BLaER1 treated with 17β-estradiol and CSF1 and Interleukin-3, amounts not matched to agents 10 nM and 100 nM (cell line): ENCODE measurements around the gene GAS7.

Experiments
- H3K27ac ChIP-seq, 11 experiments: shearing (Covaris generic); formaldehyde crosslinking; 2 replicates each; pipeline ENCODE4 v1.8.1; 2022
- H3K27me3 ChIP-seq, 11 experiments: shearing (Covaris generic); formaldehyde crosslinking; 2 replicates each; pipeline ENCODE4 v1.8.1; 2022
- H3K36me3 ChIP-seq, 11 experiments: shearing (Covaris generic); formaldehyde crosslinking; 2 replicates each; pipeline ENCODE4 v1.8.1; 2022
- H3K4me1 ChIP-seq, 10 experiments: shearing (Covaris generic); formaldehyde crosslinking; 2 replicates each; pipeline ENCODE4 v1.8.1; 2022
- H3K4me2 ChIP-seq, 11 experiments: shearing (Covaris generic); formaldehyde crosslinking; 2 replicates each; pipeline ENCODE4 v1.8.1; 2022
- H3K4me3 ChIP-seq, 10 experiments: shearing (Covaris generic); formaldehyde crosslinking; 2 replicates each; pipeline ENCODE4 v1.8.1; 2022
- H3K9ac ChIP-seq, 11 experiments: shearing (Covaris generic); formaldehyde crosslinking; 2 replicates each; pipeline ENCODE4 v1.8.1; 2022
- H3K9me3 ChIP-seq, 11 experiments: shearing (Covaris generic); formaldehyde crosslinking; replicated peaks in 1 of 11; 2 replicates each; pipeline ENCODE4 v1.8.1; 2022
- H4K20me1 ChIP-seq, 11 experiments: shearing (Covaris generic); formaldehyde crosslinking; 2 replicates each; pipeline ENCODE4 v1.8.1; 2022
- Cebpa-rat ChIP-seq, 11 experiments: shearing (Covaris generic); IDR thresholded peaks; 2 replicates each; pipeline ENCODE4 v1.8.1; 2022

The GAS7 gene

DNA sequence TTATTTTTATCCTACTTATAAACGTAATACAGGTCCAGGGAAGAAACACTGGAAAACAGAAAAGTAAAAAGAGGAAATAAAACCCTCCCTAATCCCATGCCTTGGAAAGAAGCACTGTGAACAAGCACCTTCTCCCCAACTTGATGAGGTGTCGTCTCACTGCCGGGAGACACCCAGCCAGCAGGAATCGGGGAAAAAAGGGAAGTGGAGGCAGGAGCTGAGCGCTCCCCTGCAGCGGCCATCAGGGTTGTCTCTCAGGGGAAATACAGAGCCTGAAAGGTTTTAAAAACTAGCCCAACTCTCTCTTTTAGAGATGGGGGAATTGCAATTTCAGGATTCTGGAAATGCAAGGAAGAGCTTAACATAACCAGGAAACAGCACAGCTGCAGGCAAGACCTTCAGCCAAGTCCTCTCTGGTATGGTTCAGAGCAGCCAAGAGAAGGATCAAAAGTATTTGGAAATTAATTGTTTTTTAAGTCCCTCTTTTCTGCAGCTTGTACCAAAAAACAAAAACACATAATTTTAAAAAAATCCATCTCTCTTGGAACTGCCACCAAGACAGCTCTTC, 197.0 kb downstream of the GAS7 start:
- Histone ChIP-seq H3K9ac (peak overlapping the region in 2 of 11 experiments; percentile 33 to 47; a peak in 2 of 22 replicates), H4K20me1 (peaks cover 54 to 97% (median 92%) of the 10 kb centered on the region in 11 experiments), H3K4me3 (no peak overlapping the region), H3K4me2 (peak overlapping the region; percentile 7 to 79 (median 33); a peak in 17 of 22 replicates), H3K4me1 (peaks cover 28 to 65% (median 47%) of the 10 kb centered on the region in 10 experiments), H3K27ac (peak overlapping the region in 6 of 11 experiments; percentile 0 to 39 (median 8); a peak in 6 of 22 replicates), H3K9me3 (peaks cover 0 to 10% (median 0%) of the 10 kb centered on the region in 11 experiments; a peak in 7 of 22 replicates), H3K27me3 (no peaks in the 10 kb centered on the region), H3K36me3 (peaks cover 17 to 96% (median 73%) of the 10 kb centered on the region in 11 experiments)
- no peak for TF ChIP-seq Cebpa-rat (IDR thresholded peaks at IDR 0.05)

DNA sequence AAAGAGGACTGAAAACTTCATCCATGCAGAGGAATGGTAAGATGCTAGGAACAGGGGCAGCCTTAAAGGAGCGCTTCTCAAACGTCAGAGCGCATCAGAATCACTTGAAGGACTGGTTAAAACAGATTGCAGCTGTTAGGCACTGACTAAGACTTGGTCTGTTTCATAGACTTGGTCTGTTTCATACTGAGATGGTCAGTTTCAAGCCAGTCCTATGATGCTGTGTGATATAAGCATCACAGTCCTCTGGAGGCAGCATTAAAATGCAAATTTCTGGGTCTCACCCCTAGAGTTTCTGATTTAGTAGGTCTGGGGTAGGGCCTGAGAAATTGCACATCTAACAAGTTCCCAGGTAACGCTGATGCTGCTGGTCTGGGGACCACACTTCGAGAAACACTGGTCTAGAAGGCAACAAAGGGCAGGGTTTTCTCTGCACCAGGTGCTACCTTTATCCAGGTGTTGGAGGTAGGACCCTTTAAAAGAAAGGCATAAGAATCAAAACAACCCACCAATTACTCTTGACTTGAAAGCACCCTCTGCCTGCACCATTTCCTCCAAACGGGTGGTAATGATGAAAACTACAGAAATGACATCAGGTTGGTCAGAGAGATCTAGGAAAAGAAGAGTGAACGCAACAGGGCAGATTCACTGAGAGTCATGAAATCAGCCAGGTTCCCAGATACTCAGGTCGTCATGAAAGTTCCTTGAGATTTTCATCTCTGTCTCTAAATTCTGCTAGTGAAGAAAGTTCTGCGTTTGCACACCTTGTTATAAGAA, 198.3 kb downstream of the GAS7 start:
- H3K9ac ChIP-seq: no peak overlapping the region
- H4K20me1 ChIP-seq: peaks cover 54 to 96% (median 89%) of the 10 kb centered on the region in 11 experiments
- no peaks in the 10 kb centered on the region for H3K27me3 ChIP-seq
- peak overlapping the region in 3 of 11 experiments; percentile 0 to 48 (median 32); a peak in 3 of 22 replicates for H3K4me2 ChIP-seq
- H3K36me3 ChIP-seq: peaks cover 14 to 94% (median 68%) of the 10 kb centered on the region in 11 experiments
- no peak overlapping the region for H3K27ac ChIP-seq
- H3K4me1 ChIP-seq: peaks cover 28 to 65% (median 47%) of the 10 kb centered on the region in 10 experiments
- no peak for TF ChIP-seq Cebpa-rat (IDR thresholded peaks at IDR 0.05)
- peaks cover 0 to 15% (median 8%) of the 10 kb centered on the region in 11 experiments; a peak in 16 of 22 replicates for H3K9me3 ChIP-seq
- H3K4me3 ChIP-seq: no peak overlapping the region

DNA sequence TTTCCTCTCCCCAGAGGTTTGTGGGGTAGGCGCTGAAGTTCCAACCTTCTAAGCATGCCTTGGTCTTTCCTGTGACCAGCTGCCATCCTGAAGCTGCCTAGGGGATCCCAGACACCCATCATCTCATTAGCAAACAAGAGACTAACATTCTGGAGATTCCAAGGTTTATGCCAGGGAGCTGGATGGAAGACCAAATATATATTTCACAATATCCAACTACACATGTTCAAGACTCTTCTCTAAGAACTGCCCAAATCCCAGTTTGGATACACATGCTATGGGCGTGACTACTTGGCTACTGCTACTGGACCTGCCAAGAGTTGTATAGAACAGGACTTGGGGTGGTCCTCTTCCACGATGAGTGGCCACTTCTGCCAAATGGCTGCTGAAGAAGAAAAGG, 200.3 kb downstream of the GAS7 start:
- Histone ChIP-seq H3K4me2 (peak overlapping the region; percentile 5 to 83 (median 48); a peak in 17 of 22 replicates), H3K36me3 (peaks cover 4 to 80% (median 53%) of the 10 kb centered on the region in 11 experiments), H4K20me1 (peaks cover 43 to 81% (median 74%) of the 10 kb centered on the region in 11 experiments), H3K4me3 (no peak overlapping the region), H3K9me3 (peaks cover 0 to 17% (median 12%) of the 10 kb centered on the region in 11 experiments; a peak in 17 of 22 replicates), H3K27me3 (no peaks in the 10 kb centered on the region), H3K4me1 (peaks cover 28 to 51% (median 45%) of the 10 kb centered on the region in 10 experiments), H3K9ac (peak overlapping the region in 1 of 11 experiments; percentile 2; a peak in 1 of 22 replicates), H3K27ac (peak overlapping the region in 9 of 11 experiments; percentile 0 to 45 (median 15); a peak in 8 of 22 replicates)
- peak in 4 of 11 experiments; percentile 12 to 60 (median 34); a peak in 3 of 22 replicates for TF ChIP-seq Cebpa-rat (IDR thresholded peaks at IDR 0.05)

DNA sequence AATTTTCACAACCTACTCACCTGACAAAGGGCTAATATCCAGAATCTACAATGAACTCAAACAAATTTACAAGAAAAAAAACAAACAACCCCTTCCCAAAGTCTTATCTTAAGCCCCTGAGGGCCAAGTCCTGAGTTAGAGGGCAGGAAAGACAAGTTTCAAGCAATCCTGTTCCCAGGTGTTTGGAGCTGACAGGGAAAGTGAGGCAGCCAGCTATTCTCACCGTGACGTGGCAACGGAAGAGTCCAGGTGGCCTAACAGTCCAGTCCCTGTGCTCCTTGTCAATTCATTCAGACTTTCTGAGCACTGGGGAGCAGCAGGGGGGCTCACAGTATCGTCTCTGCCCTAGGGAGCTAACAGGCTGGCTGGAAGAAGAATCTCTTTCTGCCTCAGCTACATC, 203.6 kb downstream of the GAS7 start:
- Histone ChIP-seq H3K4me2 (no peak overlapping the region), H3K4me3 (no peak overlapping the region), H4K20me1 (peaks cover 17 to 78% (median 69%) of the 10 kb centered on the region in 11 experiments), H3K9me3 (peaks cover 0 to 40% (median 17%) of the 10 kb centered on the region in 11 experiments; a peak in 18 of 22 replicates), H3K9ac (no peak overlapping the region), H3K4me1 (peaks cover 24 to 49% (median 46%) of the 10 kb centered on the region in 10 experiments), H3K27ac (no peak overlapping the region), H3K36me3 (peaks cover 4 to 75% (median 57%) of the 10 kb centered on the region in 11 experiments; a peak in 20 of 22 replicates), H3K27me3 (no peaks in the 10 kb centered on the region)
- TF ChIP-seq Cebpa-rat (IDR thresholded peaks at IDR 0.05): no peak

DNA sequence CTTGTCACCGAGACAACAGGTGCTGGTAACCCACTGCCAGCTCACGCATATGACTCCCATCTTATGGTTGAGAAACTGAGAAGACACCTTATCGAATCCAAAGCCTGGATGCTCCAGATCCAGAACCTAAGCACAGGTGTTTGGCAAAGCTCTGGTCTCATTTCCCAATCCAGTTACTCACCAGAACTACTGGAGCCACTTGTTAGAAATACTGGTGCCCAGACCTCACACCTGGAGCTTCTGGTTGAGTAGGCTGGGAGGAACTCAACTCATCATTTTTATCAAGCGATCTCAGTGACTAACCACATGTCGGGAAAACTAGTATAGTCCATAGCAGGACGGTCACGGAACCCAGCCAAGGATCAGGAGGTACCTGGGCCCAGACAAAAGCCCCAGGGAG, 206.6 kb downstream of the GAS7 start:
- H4K20me1 ChIP-seq: peaks cover 0 to 79% (median 69%) of the 10 kb centered on the region in 11 experiments; a peak in 19 of 22 replicates

DNA sequence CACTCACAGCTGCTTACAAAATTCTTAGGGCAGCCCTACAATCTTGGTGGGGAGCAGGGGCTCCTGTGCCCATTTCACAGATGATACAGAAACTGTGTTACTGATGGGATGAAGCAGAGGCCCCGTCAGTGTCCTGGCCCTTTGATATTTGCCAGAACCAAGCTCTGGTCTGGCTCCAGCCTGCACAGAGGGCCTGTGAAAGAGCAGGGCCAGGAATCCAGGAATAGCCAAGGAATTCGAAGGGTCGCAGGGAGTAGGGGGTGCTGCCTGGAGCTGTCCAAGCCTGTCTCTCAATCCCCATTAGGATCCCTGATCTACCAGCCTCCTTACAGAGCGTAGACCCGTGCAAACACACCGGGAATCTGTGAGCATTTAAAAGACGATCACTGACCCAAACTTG, 207.1 kb downstream of the GAS7 start:
- no peak for TF ChIP-seq Cebpa-rat (IDR thresholded peaks at IDR 0.05)
- Histone ChIP-seq H3K9me3 (peaks cover 0 to 42% (median 20%) of the 10 kb centered on the region in 11 experiments; a peak in 19 of 22 replicates), H3K9ac (no peak overlapping the region; a peak in 1 of 22 replicates), H3K4me2 (peak overlapping the region in 9 of 11 experiments; percentile 2 to 72 (median 18); a peak in 11 of 22 replicates), H3K27ac (peak overlapping the region in 5 of 11 experiments; percentile 9 to 38 (median 16); a peak in 5 of 22 replicates), H3K4me3 (0 out of 20 replicates have a peak overlapping the region, but pooled peaks of 1 of the 10 experiments have one; percentile 10), H3K27me3 (no peaks in the 10 kb centered on the region), H3K4me1 (peaks cover 38 to 60% (median 58%) of the 10 kb centered on the region in 10 experiments), H3K36me3 (peaks cover 4 to 76% (median 61%) of the 10 kb centered on the region in 11 experiments; a peak in 19 of 22 replicates), H4K20me1 (peaks cover 4 to 80% (median 72%) of the 10 kb centered on the region in 11 experiments; a peak in 21 of 22 replicates)

More for the DNA sequence above, 206.6 kb downstream of the GAS7 start:
- no peaks in the 10 kb centered on the region for H3K27me3 ChIP-seq
- H3K4me1 ChIP-seq: peaks cover 34 to 56% (median 53%) of the 10 kb centered on the region in 10 experiments
- peak overlapping the region in 7 of 11 experiments; percentile 8 to 72 (median 24); a peak in 3 of 22 replicates for H3K4me2 ChIP-seq
- TF ChIP-seq Cebpa-rat (IDR thresholded peaks at IDR 0.05): no peak
- no peak overlapping the region for H3K9ac ChIP-seq
- H3K9me3 ChIP-seq: peaks cover 0 to 42% (median 20%) of the 10 kb centered on the region in 11 experiments; a peak in 19 of 22 replicates
- H3K27ac ChIP-seq: 0 out of 22 replicates have a peak overlapping the region, but pooled peaks of 1 of the 11 experiments have one; percentile 38
- peaks cover 4 to 76% (median 56%) of the 10 kb centered on the region in 11 experiments; a peak in 19 of 22 replicates for H3K36me3 ChIP-seq
- H3K4me3 ChIP-seq: no peak overlapping the region

DNA sequence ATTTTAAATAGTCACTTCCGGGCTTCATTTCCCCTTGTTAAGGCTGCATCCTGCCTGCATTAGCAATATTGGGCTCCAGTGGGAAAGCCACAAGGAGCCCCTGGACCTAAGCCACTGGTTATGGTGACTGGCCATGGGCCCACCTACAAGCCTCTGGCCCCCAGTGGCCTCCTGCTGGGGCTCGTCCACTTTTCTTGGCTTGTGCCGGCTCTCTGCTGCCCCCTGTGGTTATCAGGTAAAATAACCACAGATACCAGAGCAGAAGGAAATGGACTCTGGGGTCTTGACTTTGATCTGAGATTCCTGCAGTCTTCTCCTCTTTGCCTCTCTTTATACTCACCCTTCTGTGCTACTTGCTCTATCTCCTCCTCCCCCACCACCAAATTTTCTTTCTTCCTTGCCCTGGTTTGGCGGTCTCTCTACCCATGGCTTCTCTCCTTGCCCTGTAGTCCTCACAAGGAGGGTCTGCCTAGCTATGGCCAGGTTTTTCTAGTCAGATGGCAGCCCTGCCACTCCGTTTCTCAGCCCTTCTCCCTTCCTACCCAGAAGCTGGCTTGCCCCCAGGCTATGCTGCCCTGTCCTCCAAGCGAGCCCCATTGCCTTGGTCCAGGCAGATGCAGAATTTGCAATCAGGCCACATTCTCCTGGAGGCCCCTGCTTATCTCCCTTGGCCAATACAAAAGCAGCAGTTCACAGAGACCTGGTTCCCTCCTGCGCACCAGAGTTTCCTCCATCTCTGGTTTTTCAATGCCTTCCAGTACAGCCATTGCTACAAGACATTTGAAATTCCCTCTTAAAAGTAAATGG, 210.4 kb downstream of the GAS7 start:
- Histone ChIP-seq H3K27me3 (no peaks in the 10 kb centered on the region), H3K4me1 (peaks cover 64 to 94% (median 89%) of the 10 kb centered on the region in 10 experiments), H3K36me3 (peaks cover 3 to 90% (median 68%) of the 10 kb centered on the region in 11 experiments; a peak in 18 of 22 replicates), H3K27ac (peak overlapping the region; percentile 25 to 73 (median 63); a peak in 21 of 22 replicates), H3K9ac (peak overlapping the region in 10 of 11 experiments; percentile 2 to 63 (median 40); a peak in 15 of 22 replicates), H3K4me3 (peak overlapping the region in 1 of 10 experiments; percentile 0; a peak in 1 of 20 replicates), H4K20me1 (peaks cover 23 to 95% (median 92%) of the 10 kb centered on the region in 11 experiments), H3K4me2 (peak overlapping the region; percentile 74 to 92 (median 86)), H3K9me3 (peaks cover 0 to 28% (median 11%) of the 10 kb centered on the region in 11 experiments; a peak in 15 of 22 replicates)
- TF ChIP-seq Cebpa-rat (IDR thresholded peaks at IDR 0.05): no peak
